OCI-LY7 (cell line): ENCODE data around the gene NSMF.

Experiments used
- CTCF ChIP-seq: fragments of 200-600 bp; sonication (generic); conservative IDR thresholded peaks from 2 replicates; pipeline ENCODE4 v1.5.1; 2014; ENCODE audit warnings: mild to moderate bottlenecking, antibody characterized with exemption, low read length, moderate library complexity, mixed read lengths
- EZH2phosphoT487 ChIP-seq: fragments of 200-600 bp; sonication (generic); IDR thresholded peaks from 2 replicates; pipeline ENCODE4 v1.6.1; 2018; ENCODE audit warnings: low read depth, borderline replicate concordance, mild to moderate bottlenecking, mixed run types, antibody characterized with exemption, low read length, moderate library complexity, mixed read lengths

GRCh38 chr9:137501457-137501856, 42.3 kb upstream of the NSMF start:
- no peak for TF ChIP-seq CTCF
- no peak for TF ChIP-seq EZH2phosphoT487
